Neural progenitor cell (in vitro differentiated cells): ENCODE data around the gene PHF14.

Experiments
- EZH2 ChIP-seq: fragments of 200-600 bp; sonication (generic); IDR thresholded peaks from 2 replicates; pipeline ENCODE4 v1.6.1; 2017; ENCODE audit warnings: antibody characterized with exemption, mild to moderate bottlenecking, moderate library complexity
- EZH2phosphoT487 ChIP-seq: fragments of 200-600 bp; sonication (generic); IDR thresholded peaks from 2 replicates; pipeline ENCODE4 v1.6.1; 2017; ENCODE audit warnings: antibody characterized with exemption
- TF ChIP-seq, protein P1 (sequence below): fragments of 200-600 bp; sonication (generic); IDR thresholded peaks from 2 replicates; pipeline ENCODE4 v1.5.1; 2017; ENCODE audit warnings: antibody characterized with exemption, mild to moderate bottlenecking

DNA sequence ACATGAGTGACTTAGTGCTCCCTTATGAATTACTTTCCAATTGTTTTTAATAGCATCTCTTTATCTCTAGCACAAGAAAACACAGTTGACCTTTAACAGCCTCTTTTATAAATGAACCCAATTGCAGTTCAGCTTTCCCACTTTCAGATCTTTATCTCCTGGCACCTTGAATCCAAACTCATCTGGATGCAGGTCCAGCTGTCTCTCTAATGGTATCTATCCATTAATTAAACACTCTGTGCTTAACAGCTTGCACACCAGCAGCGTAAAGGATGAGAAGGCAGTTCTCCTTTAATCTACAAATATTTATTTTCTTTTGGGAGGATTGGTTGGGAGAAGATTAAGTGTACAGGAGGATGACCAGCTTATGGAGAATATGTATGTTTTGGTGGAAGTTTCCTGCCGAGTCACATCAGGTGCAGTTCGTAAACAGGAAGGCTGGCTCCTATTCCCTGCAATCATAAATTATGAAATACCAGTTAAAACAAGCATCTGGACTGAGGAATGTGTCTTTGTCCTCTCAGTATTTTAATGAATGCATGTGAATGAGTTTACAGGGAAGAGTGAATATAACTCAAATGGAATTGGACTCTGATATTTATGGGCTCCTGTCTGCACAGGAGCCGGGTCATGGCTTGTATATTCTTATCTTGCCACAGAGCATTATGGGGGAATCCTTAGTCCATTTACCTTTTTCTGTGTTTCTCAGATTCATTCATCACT lies 232.7 kb downstream of the PHF14 start:
- TF ChIP-seq, protein P1, sequence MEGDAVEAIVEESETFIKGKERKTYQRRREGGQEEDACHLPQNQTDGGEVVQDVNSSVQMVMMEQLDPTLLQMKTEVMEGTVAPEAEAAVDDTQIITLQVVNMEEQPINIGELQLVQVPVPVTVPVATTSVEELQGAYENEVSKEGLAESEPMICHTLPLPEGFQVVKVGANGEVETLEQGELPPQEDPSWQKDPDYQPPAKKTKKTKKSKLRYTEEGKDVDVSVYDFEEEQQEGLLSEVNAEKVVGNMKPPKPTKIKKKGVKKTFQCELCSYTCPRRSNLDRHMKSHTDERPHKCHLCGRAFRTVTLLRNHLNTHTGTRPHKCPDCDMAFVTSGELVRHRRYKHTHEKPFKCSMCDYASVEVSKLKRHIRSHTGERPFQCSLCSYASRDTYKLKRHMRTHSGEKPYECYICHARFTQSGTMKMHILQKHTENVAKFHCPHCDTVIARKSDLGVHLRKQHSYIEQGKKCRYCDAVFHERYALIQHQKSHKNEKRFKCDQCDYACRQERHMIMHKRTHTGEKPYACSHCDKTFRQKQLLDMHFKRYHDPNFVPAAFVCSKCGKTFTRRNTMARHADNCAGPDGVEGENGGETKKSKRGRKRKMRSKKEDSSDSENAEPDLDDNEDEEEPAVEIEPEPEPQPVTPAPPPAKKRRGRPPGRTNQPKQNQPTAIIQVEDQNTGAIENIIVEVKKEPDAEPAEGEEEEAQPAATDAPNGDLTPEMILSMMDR, result no peak
- no peak for TF ChIP-seq EZH2phosphoT487
- TF ChIP-seq EZH2, result no peak
